ENCODE data around the gene HIBCH. TPM values are rescaled to one million over a fixed set of nuclear protein-coding genes. Genes with fewer than 3 reads are reported as not detected.

HIBCH gene
- total and polyA plus RNA-seq, 2 of the 13 experiments (the other 11 are each of a cell fraction or from before 2014, with no cell fraction given): 18.8 to 49.5 TPM

DNA sequence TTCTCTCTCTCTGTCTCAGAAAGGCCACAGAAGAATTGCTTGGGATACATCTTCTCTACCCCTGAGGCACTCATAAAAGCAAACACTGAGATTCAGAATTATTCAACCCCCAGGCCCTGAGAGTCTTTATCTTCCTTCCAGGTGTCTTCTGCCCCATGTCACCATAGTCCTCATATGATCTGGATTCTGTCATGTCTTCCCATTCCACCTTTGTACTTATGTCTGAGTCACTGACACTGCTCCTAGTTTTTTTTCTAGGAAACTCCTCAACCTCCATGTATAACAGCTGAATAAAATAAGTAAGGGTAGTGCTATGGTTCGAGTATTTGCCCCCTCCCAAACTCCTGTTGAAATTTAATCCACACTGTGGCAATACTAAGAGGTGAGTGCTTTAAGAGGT, 11.6 kb downstream of the HIBCH start:
- H3K27ac ChIP-seq (ENCODE audit: extremely low read length, insufficient read depth, low read length): no peak overlapping the region
- H2AFZ ChIP-seq (ENCODE audit: low read length): no peak overlapping the region
- H3K9ac ChIP-seq (ENCODE audit: insufficient read depth, low read depth, low read length): no peak overlapping the region
- FAIRE-seq (no peak), DNase-seq (ENCODE audit: low spot score) (no peak), ATAC-seq (no peak)
- BruUV-seq (replicated peaks): no TSS peak
- no peak overlapping the region for H3K4me3 ChIP-seq (replicated peaks in 1 of 3; ENCODE audit: insufficient read depth in 1 of 3, low read depth in 2 of 3, low read length in 3 of 3)
- peaks cover 6% of the 10 kb centered on the region for H3K79me2 ChIP-seq (ENCODE audit: insufficient read depth, low read length)
- 0 out of 2 replicates have a peak, but pooled peaks cover under 1% of the 10 kb centered on the region for H3K4me1 ChIP-seq (ENCODE audit: insufficient read depth, low read length)
- no peaks in the 10 kb centered on the region for H4K20me1 ChIP-seq (ENCODE audit: insufficient read depth, low read length)
- peaks cover 8 to 43% of the 10 kb centered on the region in 2 experiments for H3K36me3 ChIP-seq (replicated peaks in 1 of 2; ENCODE audit: control insufficient read depth in 1 of 2, insufficient read depth in 2 of 2, low read length in 2 of 2)
- POLR2A ChIA-PET: interaction anchor here (2.0 kb wide), 1 partner anchor 11 kb away, joined by 8 read pairs; the partner anchor contains the start of gene HIBCH
- H3K4me2 ChIP-seq (ENCODE audit: low read depth, low read length): no peak overlapping the region
- CTCF ChIA-PET (ENCODE audit: low intra/inter-chr PET ratio, low total read pairs): no interaction called here
- no peaks in the 10 kb centered on the region for H3K9me3 ChIP-seq (ENCODE audit: low read length)
- WGBS (ENCODE audit: low lambda C conversion rate): 94% methylated on average over 1 of the region's 1 CpG
- intact Hi-C loops (cut with micrococcal nuclease; ENCODE audit: unreplicated experiment) (no loop called here), in situ Hi-C loops (cut with HindIII; ENCODE audit: extremely low pct_ligation_motif_present, low pct_unique_long_range_greater_than_20kb) (no loop called here)
- no peaks in the 10 kb centered on the region for H3K27me3 ChIP-seq (ENCODE audit: control insufficient read depth in 1 of 2, insufficient read depth in 2 of 2, low read length in 2 of 2)
- TF ChIP-seq NPAS2 (CRISPR knock-in tag; IDR thresholded peaks at IDR 0.05; ENCODE audit: borderline replicate concordance): no peak
- no peak for TF ChIP-seq SMARCC2 (IDR thresholded peaks at IDR 0.05)
- TF ChIP-seq ZSCAN9 (CRISPR knock-in tag; IDR thresholded peaks at IDR 0.05; ENCODE audit: borderline replicate concordance): no peak
- no peak for TF ChIP-seq MXI1 (IDR thresholded peaks at IDR 0.05; ENCODE audit: borderline replicate concordance, low read depth, low read length)
- TF ChIP-seq, protein P1, sequence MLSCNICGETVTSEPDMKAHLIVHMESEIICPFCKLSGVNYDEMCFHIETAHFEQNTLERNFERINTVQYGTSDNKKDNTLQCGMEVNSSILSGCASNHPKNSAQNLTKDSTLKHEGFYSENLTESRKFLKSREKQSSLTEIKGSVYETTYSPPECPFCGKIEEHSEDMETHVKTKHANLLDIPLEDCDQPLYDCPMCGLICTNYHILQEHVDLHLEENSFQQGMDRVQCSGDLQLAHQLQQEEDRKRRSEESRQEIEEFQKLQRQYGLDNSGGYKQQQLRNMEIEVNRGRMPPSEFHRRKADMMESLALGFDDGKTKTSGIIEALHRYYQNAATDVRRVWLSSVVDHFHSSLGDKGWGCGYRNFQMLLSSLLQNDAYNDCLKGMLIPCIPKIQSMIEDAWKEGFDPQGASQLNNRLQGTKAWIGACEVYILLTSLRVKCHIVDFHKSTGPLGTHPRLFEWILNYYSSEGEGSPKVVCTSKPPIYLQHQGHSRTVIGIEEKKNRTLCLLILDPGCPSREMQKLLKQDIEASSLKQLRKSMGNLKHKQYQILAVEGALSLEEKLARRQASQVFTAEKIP (CRISPR knock-in tag; IDR thresholded peaks at IDR 0.05; ENCODE audit: borderline replicate concordance): no peak
- TF ChIP-seq, protein P2, sequence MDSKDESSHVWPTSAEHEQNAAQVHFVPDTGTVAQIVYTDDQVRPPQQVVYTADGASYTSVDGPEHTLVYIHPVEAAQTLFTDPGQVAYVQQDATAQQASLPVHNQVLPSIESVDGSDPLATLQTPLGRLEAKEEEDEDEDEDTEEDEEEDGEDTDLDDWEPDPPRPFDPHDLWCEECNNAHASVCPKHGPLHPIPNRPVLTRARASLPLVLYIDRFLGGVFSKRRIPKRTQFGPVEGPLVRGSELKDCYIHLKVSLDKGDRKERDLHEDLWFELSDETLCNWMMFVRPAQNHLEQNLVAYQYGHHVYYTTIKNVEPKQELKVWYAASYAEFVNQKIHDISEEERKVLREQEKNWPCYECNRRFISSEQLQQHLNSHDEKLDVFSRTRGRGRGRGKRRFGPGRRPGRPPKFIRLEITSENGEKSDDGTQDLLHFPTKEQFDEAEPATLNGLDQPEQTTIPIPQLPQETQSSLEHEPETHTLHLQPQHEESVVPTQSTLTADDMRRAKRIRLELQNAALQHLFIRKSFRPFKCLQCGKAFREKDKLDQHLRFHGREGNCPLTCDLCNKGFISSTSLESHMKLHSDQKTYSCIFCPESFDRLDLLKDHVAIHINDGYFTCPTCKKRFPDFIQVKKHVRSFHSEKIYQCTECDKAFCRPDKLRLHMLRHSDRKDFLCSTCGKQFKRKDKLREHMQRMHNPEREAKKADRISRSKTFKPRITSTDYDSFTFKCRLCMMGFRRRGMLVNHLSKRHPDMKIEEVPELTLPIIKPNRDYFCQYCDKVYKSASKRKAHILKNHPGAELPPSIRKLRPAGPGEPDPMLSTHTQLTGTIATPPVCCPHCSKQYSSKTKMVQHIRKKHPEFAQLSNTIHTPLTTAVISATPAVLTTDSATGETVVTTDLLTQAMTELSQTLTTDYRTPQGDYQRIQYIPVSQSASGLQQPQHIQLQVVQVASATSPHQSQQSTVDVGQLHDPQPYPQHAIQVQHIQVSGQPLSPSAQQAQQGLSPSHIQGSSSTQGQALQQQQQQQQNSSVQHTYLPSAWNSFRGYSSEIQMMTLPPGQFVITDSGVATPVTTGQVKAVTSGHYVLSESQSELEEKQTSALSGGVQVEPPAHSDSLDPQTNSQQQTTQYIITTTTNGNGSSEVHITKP (CRISPR knock-in tag; IDR thresholded peaks at IDR 0.05; ENCODE audit: low read depth): no peak
- no peak for TF ChIP-seq GZF1 (CRISPR knock-in tag; IDR thresholded peaks at IDR 0.05)
- no peak for TF ChIP-seq ZNF292 (CRISPR knock-in tag; IDR thresholded peaks at IDR 0.05; ENCODE audit: borderline replicate concordance, low read depth)
- TF ChIP-seq, protein P3, sequence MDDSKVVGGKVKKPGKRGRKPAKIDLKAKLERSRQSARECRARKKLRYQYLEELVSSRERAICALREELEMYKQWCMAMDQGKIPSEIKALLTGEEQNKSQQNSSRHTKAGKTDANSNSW (CRISPR knock-in tag; IDR thresholded peaks at IDR 0.05; ENCODE audit: borderline replicate concordance): no peak
- no peak for TF ChIP-seq REPIN1 (CRISPR knock-in tag; IDR thresholded peaks at IDR 0.05; ENCODE audit: borderline replicate concordance, low read depth)
- no peak for TF ChIP-seq ZNF761 (CRISPR knock-in tag; conservative IDR thresholded peaks at IDR 0.05)
